PC-3 (cell line): ENCODE measurements around the gene DIPK1C.

Experiments
- CTCF ChIP-seq: fragments of 300-600 bp; sonication (generic); conservative IDR thresholded peaks from 2 replicates; pipeline ENCODE4 v1.5.1; 2017; ENCODE audit warnings: antibody characterized with exemption, low read depth, mild to moderate bottlenecking, low read length
- EZH2 ChIP-seq: fragments of 300-600 bp; sonication (generic); IDR thresholded peaks from one replicate; pipeline ENCODE4 v1.6.1; 2017; ENCODE audit warnings: antibody characterized with exemption, mild to moderate bottlenecking, low read length; ENCODE audit not compliant: unreplicated experiment
- EZH2phosphoT487 ChIP-seq: fragments of 300-600 bp; sonication (generic); IDR thresholded peaks from 2 replicates; pipeline ENCODE4 v1.6.1; 2018; ENCODE audit warnings: mild to moderate bottlenecking, antibody characterized with exemption, low read length, borderline replicate concordance

DNA sequence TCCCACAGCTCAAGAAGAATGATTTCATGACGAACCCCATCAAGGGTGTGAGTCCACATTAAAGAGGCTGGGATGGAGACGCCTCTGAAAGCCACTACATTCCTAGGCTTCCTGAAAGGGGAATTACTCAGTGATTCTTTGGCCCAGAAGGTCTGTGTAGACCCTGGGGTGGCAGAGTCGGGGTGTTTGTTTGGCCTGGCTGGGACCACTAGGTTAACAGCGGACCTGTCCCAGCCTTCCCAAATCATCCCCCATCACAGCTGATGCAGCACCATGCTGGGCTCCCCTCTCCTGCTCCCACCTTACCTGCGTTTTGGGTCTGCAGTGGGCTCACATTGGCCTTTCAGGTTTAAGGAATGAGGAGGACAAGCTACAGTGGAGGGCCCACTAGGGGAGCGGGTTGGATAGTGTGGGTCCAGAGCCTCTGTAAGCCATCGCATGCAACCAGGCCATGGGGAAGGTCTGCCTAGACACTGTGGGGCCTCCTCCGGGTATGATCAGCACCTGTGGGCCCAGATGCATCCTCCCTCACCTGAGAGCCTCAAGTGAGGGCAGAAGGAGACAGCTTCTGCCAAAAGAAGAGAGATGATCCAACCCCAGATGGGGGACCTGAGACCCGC is 16.2 kb downstream of the DIPK1C start:
- TF ChIP-seq CTCF (no peak), EZH2 (no peak), EZH2phosphoT487 (no peak)
